Measurements from ENCODE around the gene NPLOC4. TPM values are rescaled to one million over a fixed set of nuclear protein-coding genes. Genes with fewer than 3 reads are reported as not detected.

The NPLOC4 gene
- total and polyA plus RNA-seq, 9 of the 15 experiments (the other 6 are each of a cell fraction or from before 2014, with no cell fraction given) = 1.5 to 116 (median 64.5) TPM

- TF ChIP-seq MEF2D (tag; conservative IDR thresholded peaks at IDR 0.05; ENCODE audit: low read depth) = no peak
- TF ChIP-seq MITF (IDR thresholded peaks at IDR 0.05) = no peak
- TF ChIP-seq CUX1 (CRISPR knock-in tag; IDR thresholded peaks at IDR 0.05) = no peak
Measured at GRCh38 chr17:81534157-81535006, 102.5 kb downstream of the NPLOC4 start (continued).

Data from K562 (cell line).